ENCODE measurements around the gene SYNDIG1.

- no peak for TF ChIP-seq CTCF (IDR thresholded peaks at IDR 0.05 in 4 of 5, conservative IDR thresholded peaks at IDR 0.05 in 1 of 5)
- no peak for TF ChIP-seq POLR2A (IDR thresholded peaks at IDR 0.05)
These were observed 136.6 kb downstream of the SYNDIG1 start for GRCh38 chr20:24605937-24606455.

Measured in gastrocnemius medialis (tissue), 4 donors.